ENCODE measurements around the gene FBXW10B. TPM values are rescaled to one million over a fixed set of nuclear protein-coding genes. Genes with fewer than 3 reads are reported as not detected.
"Not testable (repeated sequence)": the region's sequence is repeated elsewhere in the genome, so short reads cannot be mapped to it uniquely, and the experiment has no call there.

FBXW10B gene
- total RNA-seq, 4 donors from 2014 or later: 0.30 to 2.2 TPM; not detected in 2

DNA sequence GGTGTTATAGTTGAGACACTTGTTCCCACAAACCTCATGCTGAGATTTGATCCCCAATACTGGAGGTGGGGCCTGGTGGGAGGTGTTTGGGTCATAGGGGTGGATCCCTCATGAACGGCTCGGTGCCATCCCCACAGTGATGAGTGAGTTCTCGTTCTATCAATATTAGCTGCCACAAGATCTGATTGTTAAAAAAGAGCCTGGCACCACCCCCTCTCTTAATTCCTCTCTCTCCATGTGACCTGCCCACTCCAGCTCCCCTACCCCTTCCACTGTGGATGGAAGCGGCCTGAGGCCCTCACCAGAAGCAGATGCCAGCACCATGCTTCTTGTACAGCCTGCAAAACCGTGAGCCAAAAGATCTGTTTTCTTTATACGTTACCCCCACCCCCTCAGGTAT lies 33.5 kb upstream of the FBXW10B start:
- whole genome bisulfite sequencing, 2 donors: 78 to 86% methylated on average over 6 of the region's 6 CpGs
- no peak overlapping the region for H3K27ac ChIP-seq
- no peak for DNase-seq (ENCODE audit: low spot score in 2 of 2)
- H3K9me3 ChIP-seq: no peaks in the 10 kb centered on the region
- peaks cover 0 to 31% (median 7%) of the 10 kb centered on the region in 4 donors for H3K4me1 ChIP-seq
- TF ChIP-seq POLR2A (IDR thresholded peaks at IDR 0.05) (no peak), EP300 (IDR thresholded peaks at IDR 0.05) (no peak)
- TF ChIP-seq, protein P1, sequence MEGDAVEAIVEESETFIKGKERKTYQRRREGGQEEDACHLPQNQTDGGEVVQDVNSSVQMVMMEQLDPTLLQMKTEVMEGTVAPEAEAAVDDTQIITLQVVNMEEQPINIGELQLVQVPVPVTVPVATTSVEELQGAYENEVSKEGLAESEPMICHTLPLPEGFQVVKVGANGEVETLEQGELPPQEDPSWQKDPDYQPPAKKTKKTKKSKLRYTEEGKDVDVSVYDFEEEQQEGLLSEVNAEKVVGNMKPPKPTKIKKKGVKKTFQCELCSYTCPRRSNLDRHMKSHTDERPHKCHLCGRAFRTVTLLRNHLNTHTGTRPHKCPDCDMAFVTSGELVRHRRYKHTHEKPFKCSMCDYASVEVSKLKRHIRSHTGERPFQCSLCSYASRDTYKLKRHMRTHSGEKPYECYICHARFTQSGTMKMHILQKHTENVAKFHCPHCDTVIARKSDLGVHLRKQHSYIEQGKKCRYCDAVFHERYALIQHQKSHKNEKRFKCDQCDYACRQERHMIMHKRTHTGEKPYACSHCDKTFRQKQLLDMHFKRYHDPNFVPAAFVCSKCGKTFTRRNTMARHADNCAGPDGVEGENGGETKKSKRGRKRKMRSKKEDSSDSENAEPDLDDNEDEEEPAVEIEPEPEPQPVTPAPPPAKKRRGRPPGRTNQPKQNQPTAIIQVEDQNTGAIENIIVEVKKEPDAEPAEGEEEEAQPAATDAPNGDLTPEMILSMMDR (IDR thresholded peaks at IDR 0.05): no peak
- H3K4me3 ChIP-seq: no peak overlapping the region
- H3K36me3 ChIP-seq: no peaks in the 10 kb centered on the region
- no peaks in the 10 kb centered on the region for H3K27me3 ChIP-seq

DNA sequence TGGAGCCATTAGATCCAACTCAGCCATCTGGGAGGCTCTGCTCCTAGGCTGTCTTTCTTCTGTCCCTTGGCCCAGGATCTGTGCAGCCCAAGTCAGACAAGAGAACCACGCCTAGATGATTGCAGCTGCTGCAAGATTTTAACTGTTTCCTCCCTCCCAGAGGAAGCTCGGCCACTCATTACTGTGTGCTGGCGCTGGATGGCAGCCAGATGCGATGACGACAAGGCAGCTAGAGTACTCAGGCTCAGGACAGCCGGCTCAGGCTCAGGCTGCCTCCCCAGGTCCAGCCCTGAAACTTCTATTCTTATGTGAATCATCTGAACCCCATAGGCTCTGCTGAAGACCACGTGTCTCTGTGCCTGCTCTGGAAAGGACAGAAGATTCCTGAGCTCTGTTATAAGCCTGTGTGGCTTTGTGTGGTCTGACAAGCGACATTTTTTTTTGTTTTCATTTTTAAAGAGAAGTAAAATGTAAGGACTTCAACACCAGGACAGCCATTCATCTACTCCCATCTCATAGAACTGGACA lies 32.1 kb upstream of the FBXW10B start:
- Histone ChIP-seq H3K36me3 (no peaks in the 10 kb centered on the region), H3K4me3 (peak overlapping the region; percentile 22 to 49 (median 44)), H3K27ac (peak overlapping the region; percentile 17 to 71 (median 60)), H3K27me3 (no peaks in the 10 kb centered on the region), H3K9me3 (no peaks in the 10 kb centered on the region), H3K4me1 (peaks cover 0 to 31% (median 7%) of the 10 kb centered on the region in 4 donors)
- TF ChIP-seq, protein P1 (IDR thresholded peaks at IDR 0.05): peak in 1 of 5 experiments; percentile 21
- peak in 1 of 2 donors; percentile 85 for TF ChIP-seq EP300 (IDR thresholded peaks at IDR 0.05)
- TF ChIP-seq POLR2A (IDR thresholded peaks at IDR 0.05): peak in 1 of 2 donors; percentile 47
- peak; percentile 88 to 93 for DNase-seq (ENCODE audit: low spot score in 2 of 2)
- 0 to 1% methylated on average over 7 to 8 of the region's 8 CpGs for WGBS, 2 donors

DNA sequence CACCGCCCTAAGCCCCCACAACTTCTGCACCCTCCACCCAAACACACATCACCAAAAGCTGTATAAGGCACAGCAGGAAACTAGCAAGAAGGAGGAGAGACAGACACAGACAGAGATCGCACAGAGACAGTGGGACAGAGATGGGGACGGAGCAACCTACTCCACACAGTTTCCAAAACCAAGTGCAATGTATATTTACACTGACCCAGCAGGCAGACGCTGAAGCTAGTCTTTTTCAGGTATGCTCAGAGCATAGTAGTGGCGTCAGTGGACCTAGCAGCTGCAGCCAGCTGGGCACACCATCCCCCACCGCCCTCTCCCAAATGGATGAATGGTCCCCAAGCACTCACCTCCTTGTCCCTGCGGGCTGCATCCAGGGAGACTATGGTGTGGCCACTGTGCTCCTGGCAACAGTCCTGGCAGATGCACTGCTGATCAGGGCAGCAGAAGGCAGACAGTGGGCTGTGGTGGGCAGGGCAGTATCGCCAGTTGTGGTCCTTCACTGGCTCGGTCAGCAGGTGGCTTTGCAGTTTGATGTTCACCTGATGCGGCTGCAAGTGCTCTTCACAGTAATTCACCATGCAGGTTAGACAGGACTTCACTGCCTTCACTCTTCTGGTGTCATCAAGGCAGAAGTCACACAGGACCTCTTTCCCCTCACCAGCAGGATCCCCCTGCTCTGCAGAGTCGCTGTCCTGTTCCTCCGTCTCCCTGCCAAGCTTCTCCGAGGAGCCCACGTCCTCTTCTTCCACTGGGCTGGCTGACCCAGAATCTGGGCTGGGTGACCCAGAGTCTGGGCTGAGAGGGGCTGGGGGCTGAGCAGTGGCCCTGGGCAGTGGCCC lies 31.5 kb upstream of the FBXW10B start:
- Histone ChIP-seq H3K9me3 (no peaks in the 10 kb centered on the region), H3K27ac (peak overlapping the region; percentile 17 to 71 (median 63)), H3K36me3 (no peaks in the 10 kb centered on the region), H3K4me3 (peak overlapping the region; percentile 22 to 49 (median 44)), H3K27me3 (no peaks in the 10 kb centered on the region), H3K4me1 (peaks cover 0 to 31% (median 7%) of the 10 kb centered on the region in 4 donors)
- DNase-seq (ENCODE audit: low spot score in 2 of 2): no peak
- TF ChIP-seq POLR2A (IDR thresholded peaks at IDR 0.05) (no peak), EP300 (IDR thresholded peaks at IDR 0.05) (no peak)
- TF ChIP-seq, protein P1 (IDR thresholded peaks at IDR 0.05): peak in 1 of 5 experiments; percentile 6
- WGBS, 2 donors: 9 to 14% methylated on average over 11 to 13 of the region's 14 CpGs

DNA sequence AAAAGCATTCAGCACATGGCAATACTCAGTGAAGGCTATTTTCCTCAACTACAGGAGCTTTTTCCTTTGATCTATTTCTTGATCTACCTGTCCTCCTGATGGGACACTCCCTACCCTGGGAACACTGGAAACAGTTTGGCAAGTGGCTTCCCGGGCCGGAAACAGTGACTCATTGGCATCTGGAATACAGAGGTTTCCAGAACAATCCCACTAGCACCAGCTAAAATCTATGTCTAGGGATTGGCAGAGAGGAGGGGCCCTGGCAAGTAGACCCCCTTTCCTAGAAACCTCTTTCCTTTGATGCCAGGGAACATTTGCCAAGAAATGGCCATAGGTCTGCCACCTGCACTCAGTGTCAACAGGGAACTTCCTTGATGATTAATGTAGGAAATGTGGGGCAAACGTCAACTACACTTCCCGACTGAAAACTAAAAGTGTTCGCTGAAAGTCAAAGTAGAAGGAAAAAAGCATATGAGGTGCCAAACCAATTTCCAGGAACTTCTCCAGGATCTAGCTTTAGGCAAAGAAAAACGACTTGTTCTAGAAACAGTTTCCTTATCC lies 30.4 kb upstream of the FBXW10B start:
- H3K27me3 ChIP-seq: no peaks in the 10 kb centered on the region
- 12 to 16% methylated on average over 6 of the region's 6 CpGs for WGBS, 2 donors
- H3K4me3 ChIP-seq: peak overlapping the region in 3 of 4 donors; percentile 40 to 49 (median 48)
- DNase-seq (ENCODE audit: low spot score in 2 of 2): peak; percentile 44 to 48
- H3K9me3 ChIP-seq: no peaks in the 10 kb centered on the region
- peaks cover 0 to 36% (median 7%) of the 10 kb centered on the region in 4 donors for H3K4me1 ChIP-seq
- no peaks in the 10 kb centered on the region for H3K36me3 ChIP-seq
- TF ChIP-seq POLR2A (IDR thresholded peaks at IDR 0.05) (peak in 1 of 2 donors; percentile 22), EP300 (IDR thresholded peaks at IDR 0.05) (no peak)
- peak overlapping the region in 3 of 4 donors; percentile 32 to 63 (median 63) for H3K27ac ChIP-seq

DNA sequence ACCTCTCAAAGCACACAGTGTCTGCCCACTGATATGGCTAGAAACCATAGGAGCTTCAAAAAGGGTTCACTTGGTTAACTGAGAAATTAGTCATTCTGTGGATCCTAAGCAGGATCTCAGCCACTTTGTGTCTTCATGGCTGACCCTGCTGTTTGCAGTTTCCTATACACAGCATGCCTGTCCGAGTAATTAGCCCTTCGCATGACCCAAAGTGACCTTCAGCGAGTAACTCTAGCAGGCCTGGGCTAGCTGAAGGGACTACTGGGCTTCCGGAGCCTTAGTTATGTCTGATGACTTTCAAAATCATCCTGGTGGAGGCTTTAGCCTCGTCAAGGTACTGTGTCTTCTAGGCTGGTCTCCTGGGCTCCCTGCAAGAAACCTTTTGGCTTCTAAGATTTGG lies 28.9 kb upstream of the FBXW10B start:
- TF ChIP-seq EP300 (IDR thresholded peaks at IDR 0.05) (no peak), POLR2A (IDR thresholded peaks at IDR 0.05) (no peak)
- TF ChIP-seq, protein P1 (IDR thresholded peaks at IDR 0.05): no peak
- Histone ChIP-seq H3K9me3 (no peaks in the 10 kb centered on the region), H3K36me3 (no peaks in the 10 kb centered on the region), H3K27me3 (no peaks in the 10 kb centered on the region), H3K4me3 (no peak overlapping the region), H3K4me1 (peaks cover 0 to 36% (median 7%) of the 10 kb centered on the region in 4 donors), H3K27ac (peak overlapping the region in 1 of 4 donors; percentile 12)
- WGBS, 2 donors: 53 to 70% methylated on average over 5 of the region's 5 CpGs
- no peak for DNase-seq (ENCODE audit: low spot score in 2 of 2)

DNA sequence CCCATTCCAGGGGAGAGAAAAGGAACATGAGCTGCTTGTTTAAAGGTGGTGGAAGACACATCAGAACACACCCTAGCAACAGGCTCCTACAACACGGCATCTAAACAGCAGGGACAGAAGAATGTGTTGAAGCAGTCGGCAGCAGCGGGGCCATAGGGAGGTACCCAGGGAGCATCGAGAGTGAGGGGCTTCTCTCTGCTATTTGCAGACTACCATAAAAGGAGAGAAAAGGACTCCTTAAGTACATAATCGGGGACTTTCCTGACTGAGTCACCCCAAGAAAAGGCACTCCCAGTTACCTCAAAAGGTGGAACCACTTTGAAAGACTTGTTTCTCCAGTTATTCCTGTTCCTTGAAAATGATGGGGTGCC lies 26.4 kb upstream of the FBXW10B start:
- not testable (repeated sequence) for H3K27me3 ChIP-seq; H3K9me3 ChIP-seq; DNase-seq (ENCODE audit: low spot score in 2 of 2); H3K4me3 ChIP-seq; H3K36me3 ChIP-seq
- peak overlapping the region in 2 of 4 donors; percentile 19 to 24 for H3K27ac ChIP-seq
- WGBS, 2 donors: 53 to 59% methylated on average over 5 of the region's 5 CpGs
- H3K4me1 ChIP-seq: peaks cover 0 to 24% (median 5%) of the 10 kb centered on the region in 4 donors

DNA sequence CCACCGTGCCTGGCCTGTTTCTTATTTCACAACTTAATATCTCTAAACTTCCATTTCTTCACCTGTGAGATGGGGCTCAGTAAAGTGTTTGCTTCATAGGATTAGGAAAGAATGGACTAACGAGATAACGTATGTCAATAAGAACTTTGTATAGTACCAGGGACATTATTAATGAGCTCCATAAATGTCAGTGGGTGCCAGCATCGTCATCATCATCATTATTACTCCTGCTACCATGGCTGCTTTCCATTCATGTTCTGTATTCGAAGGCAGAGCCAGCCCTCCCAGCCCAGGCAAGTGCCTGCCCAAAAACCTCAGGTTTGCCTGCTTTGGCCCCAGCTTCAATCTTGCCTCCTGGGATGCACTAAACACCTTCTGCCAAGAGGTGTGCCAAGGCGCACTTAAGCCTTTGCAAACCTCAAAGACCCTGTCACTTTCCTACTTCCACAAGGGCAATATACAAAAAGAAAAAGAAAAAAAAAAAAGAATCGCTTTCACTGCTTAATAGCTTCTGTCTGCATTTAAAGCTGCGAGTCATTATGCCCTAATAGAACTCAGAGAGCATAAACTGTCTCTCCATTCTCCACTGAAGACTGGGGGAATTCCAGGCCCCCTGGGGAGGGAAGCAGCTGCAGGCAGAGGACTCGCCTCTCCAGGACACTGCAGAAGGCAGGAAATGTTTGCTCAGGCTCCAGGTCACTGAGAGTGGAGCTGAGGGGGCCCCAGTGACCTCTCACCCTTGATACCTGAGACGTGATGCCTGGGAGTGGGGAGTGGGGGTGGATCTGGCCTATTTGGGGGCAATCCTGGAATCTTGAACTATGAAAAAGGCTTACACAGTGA lies 25.8 kb upstream of the FBXW10B start:
- peaks cover 0 to 18% (median 2%) of the 10 kb centered on the region in 4 donors for H3K4me1 ChIP-seq
- WGBS, 2 donors: 51 to 55% methylated on average over 10 of the region's 10 CpGs
- peak overlapping the region in 2 of 4 donors; percentile 19 to 24 for H3K27ac ChIP-seq
- H3K36me3 ChIP-seq; H3K9me3 ChIP-seq; H3K4me3 ChIP-seq; DNase-seq (ENCODE audit: low spot score in 2 of 2); H3K27me3 ChIP-seq: not testable (repeated sequence)
